HepG2 (cell line): Measurements from ENCODE around the gene AUH. TPM values are rescaled to one million over a fixed set of nuclear protein-coding genes. Genes with fewer than 3 reads are reported as not detected.

Experiments
- DNMT3B ChIP-seq: conservative IDR thresholded peaks from 2 replicates; pipeline ENCODE4 v1.6.1; 2016; ENCODE audit warnings: missing biosample characterization, control low read depth
- FOXP1 ChIP-seq, 2 experiments: fragments of 450-650 bp in 1 of 2; IDR thresholded peaks; 2 replicates each; pipeline ENCODE4 v1.6.1; 2017 to 2018; ENCODE audit warnings: antibody characterized with exemption in 1 of 2
- JUNB ChIP-seq: sonication (generic); formaldehyde crosslinking; IDR thresholded peaks from 2 replicates; pipeline ENCODE4 v1.8.0; 2022; ENCODE audit warnings: missing genetic modification reagents, mild to moderate bottlenecking, borderline replicate concordance
- KLF6 ChIP-seq: IDR thresholded peaks from 2 replicates; pipeline ENCODE4 v1.8.0; 2016; ENCODE audit warnings: missing biosample characterization, missing genetic modification reagents
- NCOA1 ChIP-seq: sonication (generic); formaldehyde crosslinking; IDR thresholded peaks from 2 replicates; pipeline ENCODE4 v1.9.0; 2021; ENCODE audit warnings: missing genetic modification reagents
- PHB2 ChIP-seq: fragments of 450-650 bp; IDR thresholded peaks from 2 replicates; pipeline ENCODE4 v1.6.1; 2018; ENCODE audit not compliant: partially characterized antibody
- PHF5A ChIP-seq: IDR thresholded peaks from one replicate; pipeline ENCODE4 v1.6.1; 2018; ENCODE audit warnings: low read depth, missing genetic modification reagents; ENCODE audit not compliant: unreplicated experiment
- SMC3 ChIP-seq: IDR thresholded peaks from 2 replicates; pipeline ENCODE4 v1.6.1; 2011; ENCODE audit warnings: low read length, improper control_type of control experiment
- YEATS2 ChIP-seq: sonication (generic); formaldehyde crosslinking; IDR thresholded peaks from 2 replicates; pipeline ENCODE4 v1.4.0; 2020; ENCODE audit warnings: missing genetic modification reagents, borderline replicate concordance
- ZNF136 ChIP-seq: sonication (generic); formaldehyde crosslinking; IDR thresholded peaks from 2 replicates; pipeline ENCODE4 v1.8.1; 2022; ENCODE audit warnings: low read depth, mild to moderate bottlenecking, moderate library complexity, missing genetic modification reagents
- ZNF34 ChIP-seq: sonication (generic); formaldehyde crosslinking; IDR thresholded peaks from 2 replicates; pipeline ENCODE4 v1.4.0; 2020; ENCODE audit warnings: mild to moderate bottlenecking, missing genetic modification reagents, borderline replicate concordance
- ZNF430 ChIP-seq: sonication (generic); formaldehyde crosslinking; IDR thresholded peaks from 2 replicates; pipeline ENCODE4 v1.9.0; 2021; ENCODE audit warnings: mild to moderate bottlenecking, missing genetic modification reagents
- ZNF547 ChIP-seq: sonication (generic); formaldehyde crosslinking; IDR thresholded peaks from 2 replicates; pipeline ENCODE4 v1.5.1; 2020; ENCODE audit warnings: mild to moderate bottlenecking, missing genetic modification reagents
- ZNF674 ChIP-seq: sonication (generic); formaldehyde crosslinking; IDR thresholded peaks from 2 replicates; pipeline ENCODE4 v1.5.0; 2020; ENCODE audit warnings: low read depth, mild to moderate bottlenecking, missing genetic modification reagents
- ZNF724P ChIP-seq: sonication (generic); formaldehyde crosslinking; IDR thresholded peaks from 2 replicates; pipeline ENCODE4 v1.8.0; 2022; ENCODE audit warnings: missing genetic modification reagents, borderline replicate concordance
- ZNF747 ChIP-seq: sonication (generic); formaldehyde crosslinking; IDR thresholded peaks from 2 replicates; pipeline ENCODE4 v1.8.1; 2023; ENCODE audit warnings: missing genetic modification reagents, mild to moderate bottlenecking, borderline replicate concordance
- polyA plus RNA-seq, 8 experiments: library from polyadenylated mRNA; depleted of rRNA in 3 of 8; stranded (reverse) in 7 of 8; unstranded in 1 of 8; fragments of >200 nt; fragmentation: Illumina TruSeq in 4 of 8; extraction: Trizol in 4 of 8; gene quantifications; 2 replicates each; pipeline versions ENCODE4 v1.2.1 to v1.2.3, GENCODE V29; 2011 to 2016; ENCODE audit warnings: low read depth in 4 of 8, missing spikeins in 1 of 8, mixed read lengths in 1 of 8; ENCODE audit not compliant: insufficient read depth in 1 of 8
- total RNA-seq, 5 experiments: library from RNA; depleted of rRNA; stranded (reverse); fragments of >200 nt; fragmentation: Illumina TruSeq; extraction: Trizol; gene quantifications; 2 replicates each; pipeline ENCODE4 v1.2.3, GENCODE V29; 2016; ENCODE audit warnings: low read depth in 1 of 5
- TF ChIP-seq, protein P1 (sequence below): IDR thresholded peaks from 2 replicates; pipeline ENCODE4 v1.6.1; 2016; ENCODE audit warnings: missing biosample characterization, missing genetic modification reagents, low read depth
- TF ChIP-seq, protein P2 (sequence below): sonication (generic); formaldehyde crosslinking; IDR thresholded peaks from 2 replicates; pipeline ENCODE4 v1.5.1; 2020; ENCODE audit warnings: mild to moderate bottlenecking, moderate library complexity, missing genetic modification reagents
- TF ChIP-seq, protein P3 (sequence below): sonication (generic); formaldehyde crosslinking; IDR thresholded peaks from 2 replicates; pipeline ENCODE4 v1.5.1; 2020; ENCODE audit warnings: mild to moderate bottlenecking, missing genetic modification reagents, moderate library complexity

The AUH gene
- total and polyA plus RNA-seq, 2 of the 13 experiments (the other 11 are each of a cell fraction or from before 2014, with no cell fraction given) = 25.8 to 31.9 TPM

DNA sequence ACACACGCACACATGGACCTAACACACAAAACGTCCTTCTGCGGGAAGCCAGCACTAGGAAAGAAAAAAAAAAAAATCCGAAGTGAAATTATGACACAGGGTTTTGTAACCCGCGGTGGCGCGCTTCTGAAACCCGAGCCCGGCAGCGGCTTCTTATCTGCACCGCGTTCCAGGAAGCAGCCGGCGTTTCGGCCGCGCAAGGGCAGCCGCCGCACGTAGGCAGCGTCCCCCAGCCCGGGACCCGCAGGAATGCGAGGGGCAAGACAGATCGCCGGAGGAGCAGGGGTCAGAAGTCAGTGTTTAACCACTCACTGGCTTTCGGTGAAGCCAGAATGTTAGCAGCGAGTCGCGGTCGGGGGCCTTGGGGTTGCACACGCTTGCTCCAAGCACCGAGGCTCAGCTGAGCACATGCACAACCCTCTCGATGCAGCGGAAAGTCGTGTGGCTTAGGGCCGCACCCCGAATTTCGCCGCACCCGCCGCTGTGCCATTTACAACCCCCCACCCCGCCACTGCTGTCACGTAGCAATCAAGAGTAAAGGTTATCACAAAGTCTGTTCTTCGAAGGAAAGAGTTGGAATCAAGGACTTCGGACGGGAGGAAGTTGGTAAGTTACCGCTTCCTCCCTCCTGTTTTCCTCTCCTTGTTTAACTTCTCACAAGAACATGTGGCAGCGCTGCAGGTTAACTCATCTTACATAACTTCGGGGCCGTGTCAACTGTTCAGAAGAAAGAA lies 167.9 kb downstream of the AUH start (continued):
- TF ChIP-seq KLF6 (CRISPR knock-in tag) = peak; percentile 62; the same call in 1 of the 2 replicates
- TF ChIP-seq PHF5A = no peak
- no peak for TF ChIP-seq PHB2
- TF ChIP-seq NCOA1 = peak; percentile 84; the same call in 1 of the 2 replicates
- no peak for TF ChIP-seq YEATS2
- TF ChIP-seq DNMT3B = peak; percentile 78
- TF ChIP-seq ZNF674 (CRISPR knock-in tag) = no peak; the same call in 1 of the 2 replicates
- TF ChIP-seq ZNF34 = no peak; the same call in 1 of the 2 replicates
- TF ChIP-seq ZNF724P (CRISPR knock-in tag) = peak; percentile 52; the same call in 1 of the 2 replicates
- TF ChIP-seq, protein P1, sequence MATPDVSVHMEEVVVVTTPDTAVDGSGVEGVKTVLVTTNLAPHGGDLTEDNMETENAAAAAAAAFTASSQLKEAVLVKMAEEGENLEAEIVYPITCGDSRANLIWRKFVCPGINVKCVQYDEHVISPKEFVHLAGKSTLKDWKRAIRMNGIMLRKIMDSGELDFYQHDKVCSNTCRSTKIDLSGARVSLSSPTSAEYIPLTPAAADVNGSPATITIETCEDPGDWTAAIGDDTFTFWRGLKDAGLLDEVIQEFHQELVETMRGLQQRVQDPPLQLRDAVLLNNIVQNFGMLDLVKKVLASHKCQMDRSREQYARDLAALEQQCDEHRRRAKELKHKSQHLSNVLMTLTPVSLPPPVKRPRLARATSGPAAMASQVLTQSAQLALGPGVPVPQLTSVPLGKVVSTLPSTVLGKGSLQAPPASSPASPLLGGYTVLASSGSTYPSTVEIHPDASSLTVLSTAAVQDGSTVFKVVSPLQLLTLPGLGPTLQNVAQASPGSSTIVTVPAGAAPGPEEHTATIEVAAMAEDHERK = peak; percentile 63; the same call in 1 of the 2 replicates
- TF ChIP-seq FOXP1 (IDR thresholded peaks at IDR 0.05) = no peak
- peak; percentile 65 for TF ChIP-seq FOXP1 (CRISPR knock-in tag; IDR thresholded peaks at IDR 0.05)
- no peak; the same call in 1 of the 2 replicates for TF ChIP-seq ZNF136 (CRISPR knock-in tag)
- TF ChIP-seq, protein P2, sequence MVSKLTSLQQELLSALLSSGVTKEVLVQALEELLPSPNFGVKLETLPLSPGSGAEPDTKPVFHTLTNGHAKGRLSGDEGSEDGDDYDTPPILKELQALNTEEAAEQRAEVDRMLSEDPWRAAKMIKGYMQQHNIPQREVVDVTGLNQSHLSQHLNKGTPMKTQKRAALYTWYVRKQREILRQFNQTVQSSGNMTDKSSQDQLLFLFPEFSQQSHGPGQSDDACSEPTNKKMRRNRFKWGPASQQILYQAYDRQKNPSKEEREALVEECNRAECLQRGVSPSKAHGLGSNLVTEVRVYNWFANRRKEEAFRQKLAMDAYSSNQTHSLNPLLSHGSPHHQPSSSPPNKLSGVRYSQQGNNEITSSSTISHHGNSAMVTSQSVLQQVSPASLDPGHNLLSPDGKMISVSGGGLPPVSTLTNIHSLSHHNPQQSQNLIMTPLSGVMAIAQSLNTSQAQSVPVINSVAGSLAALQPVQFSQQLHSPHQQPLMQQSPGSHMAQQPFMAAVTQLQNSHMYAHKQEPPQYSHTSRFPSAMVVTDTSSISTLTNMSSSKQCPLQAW (CRISPR knock-in tag) = peak; percentile 95
- no peak for TF ChIP-seq SMC3
- peak; percentile 35 for TF ChIP-seq ZNF430
- peak; percentile 86; the same call in 1 of the 2 replicates for TF ChIP-seq JUNB (CRISPR knock-in tag)
- TF ChIP-seq ZNF547 = 0 out of 2 replicates have a peak, but pooled peaks have one; percentile 13
- TF ChIP-seq, protein P3, sequence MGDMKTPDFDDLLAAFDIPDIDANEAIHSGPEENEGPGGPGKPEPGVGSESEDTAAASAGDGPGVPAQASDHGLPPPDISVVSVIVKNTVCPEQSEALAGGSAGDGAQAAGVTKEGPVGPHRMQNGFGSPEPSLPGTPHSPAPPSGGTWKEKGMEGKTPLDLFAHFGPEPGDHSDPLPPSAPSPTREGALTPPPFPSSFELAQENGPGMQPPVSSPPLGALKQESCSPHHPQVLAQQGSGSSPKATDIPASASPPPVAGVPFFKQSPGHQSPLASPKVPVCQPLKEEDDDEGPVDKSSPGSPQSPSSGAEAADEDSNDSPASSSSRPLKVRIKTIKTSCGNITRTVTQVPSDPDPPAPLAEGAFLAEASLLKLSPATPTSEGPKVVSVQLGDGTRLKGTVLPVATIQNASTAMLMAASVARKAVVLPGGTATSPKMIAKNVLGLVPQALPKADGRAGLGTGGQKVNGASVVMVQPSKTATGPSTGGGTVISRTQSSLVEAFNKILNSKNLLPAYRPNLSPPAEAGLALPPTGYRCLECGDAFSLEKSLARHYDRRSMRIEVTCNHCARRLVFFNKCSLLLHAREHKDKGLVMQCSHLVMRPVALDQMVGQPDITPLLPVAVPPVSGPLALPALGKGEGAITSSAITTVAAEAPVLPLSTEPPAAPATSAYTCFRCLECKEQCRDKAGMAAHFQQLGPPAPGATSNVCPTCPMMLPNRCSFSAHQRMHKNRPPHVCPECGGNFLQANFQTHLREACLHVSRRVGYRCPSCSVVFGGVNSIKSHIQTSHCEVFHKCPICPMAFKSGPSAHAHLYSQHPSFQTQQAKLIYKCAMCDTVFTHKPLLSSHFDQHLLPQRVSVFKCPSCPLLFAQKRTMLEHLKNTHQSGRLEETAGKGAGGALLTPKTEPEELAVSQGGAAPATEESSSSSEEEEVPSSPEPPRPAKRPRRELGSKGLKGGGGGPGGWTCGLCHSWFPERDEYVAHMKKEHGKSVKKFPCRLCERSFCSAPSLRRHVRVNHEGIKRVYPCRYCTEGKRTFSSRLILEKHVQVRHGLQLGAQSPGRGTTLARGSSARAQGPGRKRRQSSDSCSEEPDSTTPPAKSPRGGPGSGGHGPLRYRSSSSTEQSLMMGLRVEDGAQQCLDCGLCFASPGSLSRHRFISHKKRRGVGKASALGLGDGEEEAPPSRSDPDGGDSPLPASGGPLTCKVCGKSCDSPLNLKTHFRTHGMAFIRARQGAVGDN = peak; percentile 98
- peak; percentile 78 for TF ChIP-seq ZNF747
